ENCODE results near the gene GAS7. TPM values are rescaled to one million over a fixed set of nuclear protein-coding genes. Genes with fewer than 3 reads are reported as not detected.

The GAS7 gene
- total RNA-seq, 6 donors from 2014 or later, result 19.9 to 87.1 (median 41.5) TPM

- ATAC-seq (ENCODE audit: low FRiP score in 2 of 2), result peak; percentile 11 to 49
Measured at GRCh38 chr17:9986754-9987382, 211.5 kb downstream of the GAS7 start.

DNA sequence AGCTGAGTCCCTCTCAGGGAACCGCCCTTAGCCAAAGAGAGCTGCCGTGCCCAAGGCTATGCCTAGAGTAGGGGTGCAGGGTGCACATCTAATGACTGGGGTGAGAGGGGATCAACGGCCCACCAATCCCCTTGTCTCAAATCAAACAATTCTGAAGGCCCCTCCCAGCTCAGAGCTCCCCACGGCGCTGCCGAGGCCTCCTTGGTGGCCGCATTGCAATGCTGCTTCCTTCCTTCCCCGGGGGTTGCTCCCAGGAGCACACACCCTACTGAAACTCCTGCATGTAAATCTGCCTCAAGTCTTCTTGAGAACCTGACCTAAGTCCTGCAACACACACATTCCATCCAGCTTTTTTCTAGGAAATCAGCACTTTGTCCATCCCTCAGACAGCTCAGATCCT is 212.8 kb downstream of the GAS7 start:
- Histone ChIP-seq H3K27me3 (no peaks in the 10 kb centered on the region), H3K36me3 (no peaks in the 10 kb centered on the region), H3K4me1 (peaks cover 2 to 9% (median 6%) of the 10 kb centered on the region in 4 donors), H3K27ac (no peak overlapping the region), H3K9me3 (no peaks in the 10 kb centered on the region), H3K4me3 (no peak overlapping the region)
- ATAC-seq (ENCODE audit: low FRiP score in 2 of 2), result no peak
- peak in 1 of 2 donors; percentile 20 for DNase-seq
- 59 to 60% methylated on average over 8 of the region's 8 CpGs for WGBS, 2 donors
- TF ChIP-seq EP300 (IDR thresholded peaks at IDR 0.05) (no peak), CTCF (IDR thresholded peaks at IDR 0.05) (no peak), POLR2A (IDR thresholded peaks at IDR 0.05) (no peak), POLR2AphosphoS5 (IDR thresholded peaks at IDR 0.05) (no peak)

More at GRCh38 chr17:9986754-9987382, 211.5 kb downstream of the GAS7 start:
- 87 to 91% methylated on average over 7 to 9 of the region's 9 CpGs for WGBS, 2 donors
- Histone ChIP-seq H3K4me3 (no peak overlapping the region), H3K9me3 (no peaks in the 10 kb centered on the region), H3K4me1 (peaks cover 2 to 9% (median 6%) of the 10 kb centered on the region in 4 donors), H3K27me3 (no peaks in the 10 kb centered on the region), H3K27ac (no peak overlapping the region), H3K36me3 (no peaks in the 10 kb centered on the region)
- TF ChIP-seq POLR2A (IDR thresholded peaks at IDR 0.05) (no peak), EP300 (IDR thresholded peaks at IDR 0.05) (no peak), POLR2AphosphoS5 (IDR thresholded peaks at IDR 0.05) (no peak), CTCF (IDR thresholded peaks at IDR 0.05) (no peak)
- DNase-seq, result no peak

DNA sequence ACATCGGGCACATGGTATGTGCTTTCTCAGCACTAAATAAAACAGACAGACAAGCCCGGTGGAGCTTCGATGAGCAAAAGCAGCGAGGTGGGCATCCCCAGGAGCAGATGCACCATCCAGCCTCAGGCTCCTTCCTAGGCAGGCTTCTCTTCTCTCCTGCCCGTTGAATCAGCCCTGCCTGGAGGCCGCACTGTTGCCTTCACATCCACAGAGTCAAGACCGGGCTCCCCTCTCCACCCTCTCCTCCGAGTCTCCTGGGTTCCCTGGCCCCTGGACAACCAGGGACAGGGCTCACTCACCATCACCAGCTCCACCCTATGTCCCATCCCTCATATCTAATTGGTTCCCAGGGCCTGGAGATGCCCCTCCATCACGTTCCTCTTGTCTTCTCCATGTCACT is 213.6 kb downstream of the GAS7 start:
- no peaks in the 10 kb centered on the region for H3K9me3 ChIP-seq
- ATAC-seq (ENCODE audit: low FRiP score in 2 of 2) (no peak), DNase-seq (no peak)
- 92 to 94% methylated on average over 9 of the region's 9 CpGs for WGBS, 2 donors
- TF ChIP-seq POLR2A (IDR thresholded peaks at IDR 0.05), result no peak
- TF ChIP-seq POLR2AphosphoS5 (IDR thresholded peaks at IDR 0.05), result no peak
- no peak for TF ChIP-seq EP300 (IDR thresholded peaks at IDR 0.05)
- no peak for TF ChIP-seq CTCF (IDR thresholded peaks at IDR 0.05)
- no peaks in the 10 kb centered on the region for H3K36me3 ChIP-seq
- no peak overlapping the region for H3K4me3 ChIP-seq
- peaks cover 2 to 9% (median 6%) of the 10 kb centered on the region in 4 donors for H3K4me1 ChIP-seq
- no peak overlapping the region for H3K27ac ChIP-seq
- no peaks in the 10 kb centered on the region for H3K27me3 ChIP-seq

DNA sequence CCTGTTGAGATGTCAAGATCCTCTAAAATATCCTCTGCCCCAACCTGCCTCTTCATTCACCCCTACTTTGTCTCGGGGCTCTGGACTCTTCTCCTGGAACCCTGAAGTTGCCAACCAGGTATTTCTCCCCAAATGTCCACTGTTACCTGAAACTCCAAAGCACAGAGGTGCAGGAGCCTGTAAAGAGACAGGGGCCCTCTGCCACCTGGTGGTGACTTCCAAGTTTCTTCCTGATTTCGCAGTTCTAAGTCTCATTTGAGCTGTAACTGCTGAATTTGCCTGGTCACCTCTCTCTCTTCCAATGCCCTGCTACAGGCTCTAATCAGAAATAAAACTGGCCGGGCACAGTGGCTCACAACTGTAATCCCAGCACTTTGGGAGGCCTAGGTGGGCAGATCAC is 216.2 kb downstream of the GAS7 start:
- Histone ChIP-seq H3K36me3 (no peaks in the 10 kb centered on the region), H3K9me3 (no peaks in the 10 kb centered on the region), H3K4me3 (no peak overlapping the region), H3K4me1 (peaks cover 0 to 4% (median 0%) of the 10 kb centered on the region in 4 donors), H3K27ac (no peak overlapping the region), H3K27me3 (no peaks in the 10 kb centered on the region)
- DNase-seq (no peak), ATAC-seq (ENCODE audit: low FRiP score in 2 of 2) (no peak)
- TF ChIP-seq CTCF (IDR thresholded peaks at IDR 0.05) (peak in 1 of 6 experiments; percentile 10), POLR2AphosphoS5 (IDR thresholded peaks at IDR 0.05) (no peak), POLR2A (IDR thresholded peaks at IDR 0.05) (no peak)
- 74 to 75% methylated on average over 2 to 3 of the region's 3 CpGs for WGBS, 2 donors

GRCh38 chr17:9981344-9981915 is 217.0 kb downstream of the GAS7 start:
- no peak overlapping the region for H3K27ac ChIP-seq
- no peak for DNase-seq

More at GRCh38 chr17:9981344-9981915, 217.0 kb downstream of the GAS7 start:
- 67 to 86% methylated on average over 4 of the region's 4 CpGs for WGBS, 2 donors
- TF ChIP-seq CTCF (IDR thresholded peaks at IDR 0.05), result no peak
- no peak for TF ChIP-seq POLR2AphosphoS5 (IDR thresholded peaks at IDR 0.05)
- no peak for TF ChIP-seq POLR2A (IDR thresholded peaks at IDR 0.05)
- TF ChIP-seq EP300 (IDR thresholded peaks at IDR 0.05), result no peak
- H3K4me3 ChIP-seq, result no peak overlapping the region
- H3K36me3 ChIP-seq, result no peaks in the 10 kb centered on the region
- H3K9me3 ChIP-seq, result no peaks in the 10 kb centered on the region
- ATAC-seq (ENCODE audit: low FRiP score in 2 of 2), result no peak
- no peaks in the 10 kb centered on the region for H3K27me3 ChIP-seq
- peaks cover 0 to under 1% (median 0%) of the 10 kb centered on the region in 4 donors for H3K4me1 ChIP-seq
